ENCODE measurements around the gene APIP. TPM values are rescaled to one million over a fixed set of nuclear protein-coding genes. Genes with fewer than 3 reads are reported as not detected.

The APIP gene, protein sequence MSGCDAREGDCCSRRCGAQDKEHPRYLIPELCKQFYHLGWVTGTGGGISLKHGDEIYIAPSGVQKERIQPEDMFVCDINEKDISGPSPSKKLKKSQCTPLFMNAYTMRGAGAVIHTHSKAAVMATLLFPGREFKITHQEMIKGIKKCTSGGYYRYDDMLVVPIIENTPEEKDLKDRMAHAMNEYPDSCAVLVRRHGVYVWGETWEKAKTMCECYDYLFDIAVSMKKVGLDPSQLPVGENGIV
- 23.0 TPM for total RNA-seq
- 10 to 100 TPM; 21.3 to 28.3 (median 26.3) TPM for polyA plus RNA-seq (ENCODE audit: insufficient read depth in 1 of 8, insufficient read length in 8 of 8, low replicate concordance in 1 of 8)
- long read RNA-seq, donor 1, transcript APIP-201 (7 exons, 1,366 nt): major isoform, 6 of 7 reads
- long read RNA-seq, donor 1, partial matches to known transcripts: 0 of 7 reads
- long read RNA-seq, donor 1, other reads (novel, unspliced or antisense): 0 of 7 reads
- long read RNA-seq, donor 2, partial matches to known transcripts: 0 of 2 reads
- long read RNA-seq, donor 2, other reads (novel, unspliced or antisense): 0 of 2 reads
- long read RNA-seq, donor 3, transcript APIP-201 (7 exons, 1,366 nt): major isoform, 6 of 47 reads
- long read RNA-seq, donor 3, partial matches to known transcripts: 41 of 47 reads
- long read RNA-seq, donor 3, other reads (novel, unspliced or antisense): 0 of 47 reads
- long read RNA-seq, donor 4, transcript APIP-201 (7 exons, 1,366 nt): major isoform, 11 of 11 reads
- long read RNA-seq, donor 4, partial matches to known transcripts: 0 of 11 reads
- long read RNA-seq, donor 4, other reads (novel, unspliced or antisense): 0 of 11 reads
- long read RNA-seq, donor 5, transcript APIP-201 (7 exons, 1,366 nt): major isoform, 23 of 23 reads
- long read RNA-seq, donor 5, partial matches to known transcripts: 0 of 23 reads
- long read RNA-seq, donor 5, other reads (novel, unspliced or antisense): 0 of 23 reads
- long read RNA-seq, donor 6, transcript APIP-201 (7 exons, 1,366 nt): major isoform, 18 of 54 reads
- long read RNA-seq, donor 6, partial matches to known transcripts: 28 of 54 reads
- long read RNA-seq, donor 6, other reads (novel, unspliced or antisense): 8 of 54 reads
- long read RNA-seq, donor 7, transcript APIP-201 (7 exons, 1,366 nt): major isoform, 18 of 31 reads
- long read RNA-seq, donor 7, partial matches to known transcripts: 10 of 31 reads
- long read RNA-seq, donor 7, other reads (novel, unspliced or antisense): 0 of 31 reads
- long read RNA-seq, donor 8, partial matches to known transcripts: 0 of 6 reads
- long read RNA-seq, donor 8, other reads (novel, unspliced or antisense): 0 of 6 reads
- long read RNA-seq, donor 9, transcript APIP-201 (7 exons, 1,366 nt): major isoform, 8 of 15 reads
- long read RNA-seq, donor 9, partial matches to known transcripts: 7 of 15 reads
- long read RNA-seq, donor 9, other reads (novel, unspliced or antisense): 0 of 15 reads
- long read RNA-seq, donor 10, transcript APIP-201 (7 exons, 1,366 nt): major isoform, 16 of 52 reads
- long read RNA-seq, donor 10, partial matches to known transcripts: 29 of 52 reads
- long read RNA-seq, donor 10, other reads (novel, unspliced or antisense): 7 of 52 reads
- long read RNA-seq, donor 11, transcript APIP-201 (7 exons, 1,366 nt): major isoform, 10 of 24 reads
- long read RNA-seq, donor 11, partial matches to known transcripts: 10 of 24 reads
- long read RNA-seq, donor 11, other reads (novel, unspliced or antisense): 0 of 24 reads

DNA sequence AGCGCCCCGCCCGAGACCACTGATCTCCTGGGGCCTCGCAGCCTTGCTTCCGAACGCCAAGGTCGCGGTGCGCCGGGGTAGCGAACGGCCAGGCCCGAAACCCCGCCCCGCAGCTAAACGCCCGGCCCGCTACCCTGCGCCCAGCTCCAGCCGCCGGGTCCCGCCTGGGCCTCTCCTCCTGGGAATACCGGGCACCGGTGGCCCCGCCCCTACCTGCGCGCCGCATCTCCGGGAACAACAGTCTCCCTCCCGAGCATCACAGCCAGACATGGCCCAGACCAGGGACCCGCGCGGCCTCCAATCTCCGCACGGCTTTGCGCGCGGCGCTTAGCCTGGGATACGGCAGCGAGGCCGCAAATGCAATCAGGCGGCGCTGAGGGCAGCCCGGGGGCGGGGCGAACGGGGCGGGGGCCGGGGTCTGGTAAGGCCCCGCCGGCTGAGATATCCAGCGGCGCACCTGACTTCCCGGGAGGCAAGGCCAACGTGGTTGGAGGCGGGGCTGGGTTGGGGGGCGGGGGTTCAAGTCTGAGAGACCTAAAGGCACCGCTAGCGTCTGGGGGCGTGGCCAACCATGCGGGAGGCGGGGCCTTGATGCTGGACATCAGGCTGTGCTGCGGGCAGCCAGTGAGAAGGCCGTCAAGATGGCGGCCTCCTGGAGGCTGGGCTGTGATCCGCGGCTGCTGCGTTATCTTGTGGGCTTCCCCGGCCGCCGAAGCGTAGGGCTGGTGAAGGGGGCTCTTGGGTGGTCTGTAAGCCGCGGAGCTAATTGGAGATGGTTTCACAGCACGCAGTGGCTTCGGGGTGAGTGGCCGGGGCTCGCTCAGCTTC, at the start of gene APIP, which contains the start of gene PDHX:
Gene APIP (minus strand): TSS at position 365 of the 828 bp plus-strand sequence. CDS start 95 bp downstream, at position 270.
Gene PDHX (plus strand): TSS at position 604 of the 828 bp plus-strand sequence. CDS start 38 bp downstream, at position 642.
- WGBS (ENCODE audit: insufficient coverage): under 1% methylated on average over 70 of the region's 79 CpGs
- no peaks in the 10 kb centered on the region for H3K9me3 ChIP-seq (replicated peaks; ENCODE audit: control insufficient read depth, low read depth, low read length)
- H3K27me3 ChIP-seq (ENCODE audit: control insufficient read depth, insufficient read depth, low read length): no peaks in the 10 kb centered on the region
- peak within 1 kb of the TSS; percentile 91 for H3K4me3 ChIP-seq (ENCODE audit: low read length)
- peaks cover 14% of the 10 kb centered on the region for H3K4me1 ChIP-seq (ENCODE audit: control insufficient read depth, insufficient read depth, low read length)
- H3K36me3 ChIP-seq (ENCODE audit: control insufficient read depth, insufficient read depth, low read length): peaks cover 4% of the 10 kb centered on the region
- DNase-seq: peak; percentile 99
- peak within 1 kb of the TSS; percentile 97 for H3K27ac ChIP-seq (ENCODE audit: low read length)

DNA sequence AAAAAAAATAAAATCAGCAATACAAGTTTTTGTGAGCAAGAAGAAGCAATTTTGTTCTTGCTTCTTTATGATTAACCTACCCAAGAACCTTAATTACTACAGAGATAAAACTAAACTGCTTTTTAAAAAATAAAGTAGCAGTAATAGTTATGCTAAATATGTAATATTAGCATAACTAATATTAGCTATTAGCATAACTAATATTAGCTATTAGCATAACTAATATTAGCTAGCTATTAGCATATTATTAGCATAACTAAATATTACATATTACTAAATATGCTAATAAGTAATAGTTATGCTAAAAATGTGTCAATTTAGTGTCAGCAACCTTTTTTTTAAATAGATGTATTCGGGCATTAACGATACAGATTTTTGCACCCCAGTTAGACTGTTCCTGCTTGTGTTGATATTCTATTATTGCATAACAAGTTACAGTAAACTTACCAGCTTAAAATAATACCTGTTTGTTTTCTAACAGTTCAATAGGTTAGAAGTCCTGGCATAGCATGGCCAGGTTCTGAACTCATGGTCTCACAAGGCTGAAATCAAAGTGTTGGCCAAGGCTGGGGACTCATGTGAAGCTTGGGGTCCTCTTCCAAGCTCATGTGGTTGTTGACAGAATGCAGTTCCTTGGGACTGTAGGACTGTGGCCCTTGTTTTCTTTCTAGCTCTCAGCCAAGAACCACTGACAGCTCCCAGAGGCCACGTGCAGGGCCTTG, 48.6 kb upstream of the APIP start:
- H3K36me3 ChIP-seq (ENCODE audit: control insufficient read depth, insufficient read depth, low read length): peaks cover 5% of the 10 kb centered on the region
- no peak overlapping the region for H3K4me3 ChIP-seq (ENCODE audit: low read length)
- H3K4me1 ChIP-seq (ENCODE audit: control insufficient read depth, insufficient read depth, low read length): no peaks in the 10 kb centered on the region
- WGBS (ENCODE audit: insufficient coverage): 100% methylated on average over 1 of the region's 3 CpGs
- no peaks in the 10 kb centered on the region for H3K9me3 ChIP-seq (replicated peaks; ENCODE audit: control insufficient read depth, low read depth, low read length)
- H3K27me3 ChIP-seq (ENCODE audit: control insufficient read depth, insufficient read depth, low read length): no peaks in the 10 kb centered on the region
- DNase-seq: no peak
- H3K27ac ChIP-seq (ENCODE audit: low read length): no peak overlapping the region

DNA sequence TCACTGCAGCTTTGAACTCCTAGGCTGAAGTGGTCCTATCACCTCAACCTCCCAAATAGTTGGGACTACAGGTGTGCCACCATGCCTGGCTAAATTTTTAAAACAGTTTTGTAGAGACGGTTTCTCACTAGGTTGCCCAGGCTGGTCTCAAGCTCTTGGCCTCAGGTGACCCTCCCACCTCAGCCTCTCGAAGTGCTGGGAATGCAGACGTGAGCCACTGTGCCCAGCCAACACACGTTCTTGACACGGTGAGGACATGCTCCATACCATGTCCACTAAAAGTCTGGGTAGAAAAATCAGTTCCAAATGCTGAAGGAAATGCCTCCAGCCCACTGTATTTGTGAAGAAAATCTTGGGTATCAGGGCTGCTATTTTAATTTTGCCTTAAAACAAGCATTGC, 47.2 kb upstream of the APIP start:
- Histone ChIP-seq H3K9me3 (replicated peaks; ENCODE audit: control insufficient read depth, low read depth, low read length) (no peaks in the 10 kb centered on the region), H3K4me3 (ENCODE audit: low read length) (no peak overlapping the region), H3K27me3 (ENCODE audit: control insufficient read depth, insufficient read depth, low read length) (no peaks in the 10 kb centered on the region), H3K36me3 (ENCODE audit: control insufficient read depth, insufficient read depth, low read length) (peaks cover 3% of the 10 kb centered on the region), H3K4me1 (ENCODE audit: control insufficient read depth, insufficient read depth, low read length) (no peaks in the 10 kb centered on the region), H3K27ac (ENCODE audit: low read length) (no peak overlapping the region)
- DNase-seq: no peak
- WGBS (ENCODE audit: insufficient coverage): 90% methylated on average over 3 of the region's 5 CpGs

DNA sequence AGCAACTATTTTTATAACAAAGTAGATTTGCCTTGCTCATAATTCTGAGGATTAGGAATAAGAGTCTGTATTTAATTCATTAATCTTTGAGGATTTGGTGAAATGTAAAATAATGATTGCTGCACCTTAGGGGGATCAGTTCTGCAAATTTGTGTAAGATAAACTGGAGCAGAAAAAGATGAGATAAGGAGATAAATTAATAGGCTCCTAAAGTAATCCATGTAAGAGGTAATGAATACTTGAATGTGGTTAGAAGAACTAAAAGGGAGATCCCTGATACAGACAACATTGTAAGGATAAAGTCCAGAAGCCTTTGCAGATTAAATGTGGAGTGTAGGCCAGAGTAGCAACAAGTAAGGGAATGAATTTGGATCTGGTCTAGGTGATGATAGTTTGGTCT, 45.9 kb upstream of the APIP start:
- Histone ChIP-seq H3K4me1 (ENCODE audit: control insufficient read depth, insufficient read depth, low read length) (no peaks in the 10 kb centered on the region), H3K4me3 (ENCODE audit: low read length) (no peak overlapping the region), H3K9me3 (replicated peaks; ENCODE audit: control insufficient read depth, low read depth, low read length) (no peaks in the 10 kb centered on the region), H3K27ac (ENCODE audit: low read length) (no peak overlapping the region), H3K27me3 (ENCODE audit: control insufficient read depth, insufficient read depth, low read length) (no peaks in the 10 kb centered on the region), H3K36me3 (ENCODE audit: control insufficient read depth, insufficient read depth, low read length) (peaks cover 5% of the 10 kb centered on the region)
- no peak for DNase-seq

DNA sequence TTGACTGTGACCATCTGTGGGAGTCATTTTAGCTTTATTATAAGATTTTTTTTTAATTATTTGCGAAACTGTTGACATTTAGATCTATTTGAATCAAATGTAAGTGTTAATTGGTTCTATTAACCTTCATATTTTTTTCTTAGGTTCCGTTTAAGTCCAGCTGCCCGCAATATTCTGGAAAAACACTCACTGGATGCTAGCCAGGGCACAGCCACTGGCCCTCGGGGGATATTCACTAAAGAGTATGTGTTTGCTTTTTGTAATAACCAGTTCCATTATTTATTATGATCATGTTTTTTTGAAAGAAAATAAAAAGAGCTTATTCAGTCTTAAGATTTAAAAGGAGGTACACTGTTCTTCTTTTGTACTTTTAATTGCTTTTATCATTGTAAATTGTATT, 44.1 kb upstream of the APIP start:
- no CpG with 5 or more reads among the region's 4 CpGs for WGBS (ENCODE audit: insufficient coverage)
- H3K36me3 ChIP-seq (ENCODE audit: control insufficient read depth, insufficient read depth, low read length): peaks cover 3% of the 10 kb centered on the region
- no peak for DNase-seq
- H3K4me3 ChIP-seq (ENCODE audit: low read length): no peak overlapping the region
- H3K27me3 ChIP-seq (ENCODE audit: control insufficient read depth, insufficient read depth, low read length): no peaks in the 10 kb centered on the region
- H3K4me1 ChIP-seq (ENCODE audit: control insufficient read depth, insufficient read depth, low read length): no peaks in the 10 kb centered on the region
- no peak overlapping the region for H3K27ac ChIP-seq (ENCODE audit: low read length)
- no peaks in the 10 kb centered on the region for H3K9me3 ChIP-seq (replicated peaks; ENCODE audit: control insufficient read depth, low read depth, low read length)

DNA sequence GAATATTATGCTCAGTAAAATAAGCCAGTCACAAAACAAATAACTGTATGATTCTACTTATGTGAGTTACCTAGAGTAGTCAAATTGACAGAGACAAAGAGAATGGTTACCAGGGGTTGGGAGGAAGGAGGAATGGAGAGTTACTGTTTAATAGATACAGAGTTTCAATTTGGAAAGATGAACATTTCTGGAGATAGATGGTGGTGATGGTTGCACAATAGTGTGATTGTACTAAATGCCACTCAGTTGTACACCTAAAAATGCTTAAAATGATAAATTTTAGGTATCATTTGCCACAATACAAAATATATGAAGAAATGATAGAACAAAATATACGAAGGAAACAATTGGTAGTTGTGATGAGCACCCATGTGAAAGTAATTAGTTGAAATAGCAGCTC, 43.6 kb upstream of the APIP start:
- peaks cover 3% of the 10 kb centered on the region for H3K36me3 ChIP-seq (ENCODE audit: control insufficient read depth, insufficient read depth, low read length)
- no CpG with 5 or more reads among the region's 1 CpG for WGBS (ENCODE audit: insufficient coverage)

DNA sequence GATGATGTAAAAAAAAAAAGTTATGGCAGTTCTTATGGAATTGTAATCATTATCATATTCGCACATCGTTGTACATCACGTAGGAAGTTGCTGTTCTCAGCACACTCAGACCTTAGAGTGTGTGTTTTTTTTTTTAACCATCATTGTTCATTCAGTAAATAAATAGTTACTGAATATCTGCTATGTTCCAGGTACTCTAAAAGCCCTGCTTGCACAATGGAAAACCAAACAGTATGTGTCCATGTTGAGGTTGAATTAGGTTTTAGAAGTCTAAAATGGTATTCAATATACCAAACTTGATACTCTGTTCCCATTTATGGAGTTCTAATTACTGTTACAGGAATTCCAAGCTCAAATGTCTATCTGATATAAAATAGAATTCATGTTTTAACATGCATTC, 41.4 kb upstream of the APIP start:
- DNase-seq: no peak
- Histone ChIP-seq H3K27me3 (ENCODE audit: control insufficient read depth, insufficient read depth, low read length) (no peaks in the 10 kb centered on the region), H3K9me3 (replicated peaks; ENCODE audit: control insufficient read depth, low read depth, low read length) (no peaks in the 10 kb centered on the region), H3K4me1 (ENCODE audit: control insufficient read depth, insufficient read depth, low read length) (no peaks in the 10 kb centered on the region), H3K4me3 (ENCODE audit: low read length) (no peak overlapping the region), H3K36me3 (ENCODE audit: control insufficient read depth, insufficient read depth, low read length) (peaks cover 3% of the 10 kb centered on the region), H3K27ac (ENCODE audit: low read length) (no peak overlapping the region)
- WGBS (ENCODE audit: insufficient coverage): no CpG with 5 or more reads among the region's 3 CpGs

More for the DNA sequence above, 43.6 kb upstream of the APIP start:
- Histone ChIP-seq H3K4me3 (ENCODE audit: low read length) (no peak overlapping the region), H3K27me3 (ENCODE audit: control insufficient read depth, insufficient read depth, low read length) (no peaks in the 10 kb centered on the region), H3K27ac (ENCODE audit: low read length) (no peak overlapping the region), H3K9me3 (replicated peaks; ENCODE audit: control insufficient read depth, low read depth, low read length) (no peaks in the 10 kb centered on the region), H3K4me1 (ENCODE audit: control insufficient read depth, insufficient read depth, low read length) (no peaks in the 10 kb centered on the region)
- no peak for DNase-seq

DNA sequence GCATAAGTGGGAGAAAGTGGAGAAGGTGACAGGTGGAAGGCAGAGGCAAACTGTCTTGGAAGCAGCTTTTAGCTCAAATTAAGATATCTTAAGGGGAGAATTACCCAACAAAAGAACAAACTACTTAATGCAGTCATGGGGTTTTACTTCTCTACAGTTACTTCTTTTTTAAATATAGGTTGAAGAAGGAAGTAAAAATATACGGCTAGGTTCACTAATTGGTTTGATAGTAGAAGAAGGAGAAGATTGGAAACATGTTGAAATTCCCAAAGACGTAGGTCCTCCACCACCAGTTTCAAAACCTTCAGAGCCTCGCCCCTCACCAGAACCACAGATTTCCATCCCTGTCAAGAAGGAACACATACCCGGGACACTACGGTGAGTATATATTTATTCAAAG, 41.0 kb upstream of the APIP start:
- no CpG with 5 or more reads among the region's 5 CpGs for WGBS (ENCODE audit: insufficient coverage)
- no peaks in the 10 kb centered on the region for H3K27me3 ChIP-seq (ENCODE audit: control insufficient read depth, insufficient read depth, low read length)
- no peaks in the 10 kb centered on the region for H3K9me3 ChIP-seq (replicated peaks; ENCODE audit: control insufficient read depth, low read depth, low read length)
- H3K4me3 ChIP-seq (ENCODE audit: low read length): no peak overlapping the region
- no peak overlapping the region for H3K27ac ChIP-seq (ENCODE audit: low read length)
- no peaks in the 10 kb centered on the region for H3K4me1 ChIP-seq (ENCODE audit: control insufficient read depth, insufficient read depth, low read length)
- H3K36me3 ChIP-seq (ENCODE audit: control insufficient read depth, insufficient read depth, low read length): peaks cover 3% of the 10 kb centered on the region
- no peak for DNase-seq
